GM18502 (cell line): ENCODE data around the gene EXOC4.
"Not testable (repeated sequence)": the region's sequence is repeated elsewhere in the genome, so short reads cannot be mapped to it uniquely, and the experiment has no call there.

Experiments
- ATAC-seq: cut with Tn5 transposase; IDR thresholded peaks from one replicate; pipeline ENCODE4 v1.9.1; 2021; ENCODE audit warnings: mild to moderate bottlenecking; ENCODE audit not compliant: unreplicated experiment, poor library complexity

The EXOC4 gene

DNA sequence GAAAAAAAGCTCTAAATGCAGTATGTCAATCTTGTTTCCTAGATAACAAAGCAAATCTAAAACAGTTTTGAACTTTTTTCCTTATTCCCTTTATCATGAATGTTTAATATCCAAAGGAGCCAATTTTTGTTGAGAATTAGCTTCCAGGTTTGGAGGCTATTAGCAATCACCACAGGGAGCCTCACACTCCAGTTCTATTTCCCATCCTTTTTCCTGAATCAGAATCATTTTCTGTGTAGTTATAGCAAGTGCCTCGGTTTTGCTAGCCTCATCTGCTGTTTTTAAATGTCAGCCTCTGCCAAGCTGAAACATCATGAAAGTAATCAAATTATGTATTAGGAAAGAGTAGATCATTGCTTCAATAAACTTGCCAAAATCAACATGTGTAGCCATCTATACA, 516.8 kb downstream of the EXOC4 start:
- no peak for ATAC-seq

DNA sequence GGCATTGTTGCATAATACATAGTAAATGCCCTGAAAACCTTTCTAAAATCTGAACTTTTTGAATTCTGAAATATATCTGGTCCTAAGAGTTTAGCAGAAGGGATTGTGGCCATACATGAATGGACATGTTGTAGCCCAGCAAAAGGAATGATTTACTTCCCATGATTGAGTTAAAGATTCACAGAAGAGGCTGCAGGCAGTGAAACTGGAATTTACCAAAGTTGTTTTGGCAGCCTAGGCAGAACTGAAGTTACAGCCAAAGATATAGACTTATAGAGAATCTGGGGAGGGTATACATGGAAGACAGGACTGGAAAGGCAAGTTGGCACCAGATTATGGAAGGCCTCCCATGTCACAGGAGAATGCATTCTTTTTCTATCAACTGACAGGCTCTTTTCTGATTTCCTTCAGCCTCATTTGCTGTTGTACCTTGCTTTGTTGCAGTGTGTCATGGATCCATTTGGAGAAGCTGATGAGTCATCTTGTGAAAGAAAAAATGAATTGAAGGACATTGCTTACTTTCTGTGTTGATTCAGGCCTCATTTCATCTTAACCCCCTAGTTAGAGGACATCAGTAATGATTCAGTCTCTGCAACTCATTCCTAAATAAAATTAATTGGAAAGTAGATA, 518.1 kb downstream of the EXOC4 start:
- no peak for ATAC-seq

DNA sequence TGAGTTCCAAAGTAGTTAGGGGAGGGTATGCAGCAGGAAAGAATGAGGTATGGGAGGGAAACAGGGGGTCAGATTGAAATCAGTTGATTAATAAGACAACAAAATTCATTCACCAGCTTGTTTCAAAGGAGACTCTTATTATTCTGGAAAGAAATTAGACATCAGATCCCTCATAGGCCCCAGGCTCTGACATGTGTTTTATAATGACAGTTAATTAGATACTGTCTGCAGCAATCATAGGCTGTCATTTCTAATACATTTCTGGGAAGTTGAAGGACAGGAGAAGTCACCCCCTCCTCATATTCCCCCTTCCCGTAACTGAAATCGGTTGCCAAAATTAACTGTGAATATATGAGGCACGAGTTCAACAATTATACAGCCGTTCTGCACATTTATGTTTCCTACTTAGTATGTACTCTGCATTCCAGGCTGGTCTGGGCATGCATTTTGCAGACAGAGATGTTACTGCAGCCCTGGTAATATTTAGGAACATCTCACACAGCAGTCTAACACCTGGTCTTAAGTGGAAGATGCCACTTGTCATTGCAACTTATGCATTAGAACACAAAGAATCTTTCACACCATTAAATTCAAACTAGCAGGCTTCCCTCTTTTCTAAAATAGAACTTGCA, 519.0 kb downstream of the EXOC4 start:
- ATAC-seq: no peak

DNA sequence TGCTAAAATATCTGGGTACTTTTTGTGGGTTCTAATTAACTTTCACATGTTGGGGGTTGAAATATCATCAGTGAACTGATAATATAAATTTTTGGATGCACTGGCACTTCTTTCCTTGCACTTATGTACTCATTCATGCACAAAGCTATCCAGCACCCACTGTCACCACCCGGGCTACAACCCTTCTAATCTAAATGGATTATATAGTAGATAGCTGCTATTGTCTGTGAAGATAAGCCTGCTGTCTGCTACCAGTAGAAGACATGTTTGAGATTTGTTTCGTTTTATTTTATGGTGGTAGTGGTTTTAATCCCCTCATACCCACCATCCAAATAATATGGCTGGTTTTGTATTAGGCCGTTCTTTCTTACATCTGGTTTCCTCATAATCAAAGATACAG, 520.7 kb downstream of the EXOC4 start:
- ATAC-seq: no peak

DNA sequence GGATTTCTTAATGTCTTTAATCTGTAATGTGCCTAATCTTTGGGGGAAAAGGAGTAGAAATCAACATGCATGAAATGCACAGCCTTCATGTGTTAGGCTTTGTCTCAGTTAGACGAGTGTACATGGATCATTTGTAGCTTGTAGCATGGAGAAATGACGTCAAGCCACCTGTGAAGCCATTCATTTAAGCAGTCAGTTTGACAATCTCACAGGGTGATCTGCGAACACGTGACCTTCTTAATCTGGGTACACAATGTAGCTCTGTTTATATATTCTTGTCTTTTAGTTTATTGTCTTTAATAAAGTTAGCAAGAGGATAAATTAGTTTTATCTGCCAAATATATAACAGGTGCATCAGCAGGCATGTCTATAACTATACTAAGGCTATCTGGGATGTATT, 522.3 kb downstream of the EXOC4 start:
- no peak for ATAC-seq

DNA sequence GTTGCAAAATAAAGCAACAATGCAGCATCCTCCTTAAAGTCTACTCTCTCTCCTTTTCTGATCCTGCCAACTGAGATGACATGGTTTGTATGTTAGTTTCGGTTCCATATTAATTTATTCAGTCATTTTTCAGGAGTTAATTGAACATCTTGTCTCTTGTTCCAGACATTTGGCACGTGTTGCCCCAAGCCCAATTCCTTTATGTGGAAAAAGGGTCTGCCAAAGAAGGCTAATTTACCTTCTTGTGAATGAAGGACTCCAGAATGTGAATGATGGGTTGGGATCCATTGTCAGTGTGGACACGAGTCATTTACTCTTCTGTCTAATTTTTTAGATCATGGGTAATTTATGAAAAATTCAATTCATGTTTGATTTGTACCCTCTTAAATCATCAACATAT, 523.4 kb downstream of the EXOC4 start:
- ATAC-seq: no peak

DNA sequence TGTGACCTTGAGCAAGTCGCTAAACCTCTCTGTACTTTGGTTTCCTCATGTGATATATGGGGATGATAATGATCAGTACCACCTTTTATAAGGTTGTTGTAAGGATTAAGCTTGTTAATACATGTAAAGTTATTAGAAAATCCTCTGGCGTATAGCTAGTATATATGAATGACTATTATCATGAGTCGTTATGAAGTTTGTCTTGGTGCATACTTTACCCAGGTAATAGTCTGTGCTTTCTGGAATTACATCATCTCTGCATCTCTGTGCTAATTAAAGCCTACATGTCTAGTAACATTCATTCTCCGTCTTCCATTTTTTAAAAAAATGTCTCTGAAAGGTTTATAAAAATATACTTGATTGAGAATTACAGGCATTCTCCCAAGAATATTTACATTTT, 524.8 kb downstream of the EXOC4 start:
- ATAC-seq: no peak

DNA sequence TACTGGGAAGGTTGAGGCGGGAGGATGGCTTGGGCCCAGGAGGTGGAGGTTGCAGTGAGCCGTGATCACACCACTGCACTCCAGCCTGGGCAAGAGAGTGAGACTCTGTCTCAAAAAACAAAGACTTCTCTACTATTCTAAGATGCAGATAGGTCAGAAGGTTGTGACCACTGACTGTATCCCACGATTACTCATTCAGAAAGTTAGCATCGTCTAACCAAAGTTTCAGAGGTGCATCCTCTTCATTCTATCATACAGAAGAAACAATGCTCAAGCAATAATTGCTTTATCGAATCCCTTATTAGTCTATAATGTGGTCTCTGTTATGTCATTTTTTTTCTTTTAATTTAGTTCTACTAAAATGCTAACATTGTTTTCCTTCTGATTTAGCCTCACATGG, 525.6 kb downstream of the EXOC4 start:
- ATAC-seq: peak; percentile 91

DNA sequence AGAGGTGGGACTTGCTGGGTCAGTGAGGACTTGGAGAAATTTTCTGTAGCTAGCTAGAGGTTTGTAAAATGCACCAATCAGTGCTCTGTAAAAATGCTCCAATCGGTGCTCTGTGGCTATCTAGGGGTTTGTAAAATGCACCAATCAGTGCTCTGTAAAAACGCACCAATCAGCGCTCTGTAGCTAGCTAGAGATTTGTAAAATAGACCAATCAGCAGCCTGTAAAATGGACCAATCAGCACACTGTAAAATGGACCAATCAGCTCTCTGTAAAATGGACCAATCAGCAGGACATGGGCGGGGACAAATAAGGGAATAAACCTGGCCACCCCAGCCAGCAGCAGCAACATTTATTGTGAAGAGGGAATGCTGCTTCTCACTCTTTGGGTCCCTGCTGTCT, 526.7 kb downstream of the EXOC4 start:
- ATAC-seq: not testable (repeated sequence)

DNA sequence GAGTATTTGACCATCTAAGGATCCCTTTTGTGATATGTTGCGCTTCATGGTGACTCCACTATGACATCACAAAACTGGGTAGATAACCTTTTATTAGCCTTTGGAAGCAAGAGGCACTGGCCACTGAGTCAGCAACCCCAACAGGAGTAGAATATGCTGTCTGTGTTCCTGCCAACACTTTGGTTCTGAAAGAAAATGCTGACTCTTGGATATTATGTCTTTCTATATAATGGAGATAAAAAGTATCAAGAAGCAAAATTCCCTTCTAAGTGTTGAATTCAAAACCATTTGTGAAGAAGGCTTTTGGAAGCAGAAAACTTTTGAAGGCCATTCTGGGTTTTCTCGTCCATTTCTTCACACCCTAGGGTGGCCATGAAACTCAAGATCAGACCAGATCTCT, 528.0 kb downstream of the EXOC4 start:
- ATAC-seq: no peak

DNA sequence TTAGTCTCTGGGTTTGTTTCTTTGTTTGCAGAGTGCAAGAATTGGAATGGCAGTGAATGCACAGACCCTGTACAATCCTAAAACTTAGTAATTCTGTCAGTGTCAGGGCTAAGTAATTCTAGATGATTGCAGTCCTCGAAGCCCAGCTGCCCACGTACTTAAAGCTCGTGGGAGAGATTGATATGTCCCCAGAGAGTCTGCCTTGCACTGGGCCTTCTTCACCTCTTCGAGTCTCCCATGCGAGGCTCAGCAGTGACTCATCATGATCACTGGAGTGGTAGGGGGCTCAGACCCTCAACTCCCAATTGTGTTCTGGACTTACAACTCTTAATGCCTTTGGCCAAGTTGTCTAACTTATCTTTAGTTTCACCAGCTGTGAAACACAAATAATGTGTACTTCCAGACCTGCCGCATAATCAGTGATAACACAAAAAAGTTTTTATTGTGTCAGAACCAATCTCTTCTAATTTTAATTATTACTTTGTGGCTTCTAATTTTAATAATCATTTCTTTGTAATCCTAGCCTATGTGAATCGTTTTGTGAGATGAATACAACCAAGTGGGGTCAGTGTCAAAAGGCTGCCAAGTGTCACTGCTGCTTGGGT, 528.7 kb downstream of the EXOC4 start:
- no peak for ATAC-seq

DNA sequence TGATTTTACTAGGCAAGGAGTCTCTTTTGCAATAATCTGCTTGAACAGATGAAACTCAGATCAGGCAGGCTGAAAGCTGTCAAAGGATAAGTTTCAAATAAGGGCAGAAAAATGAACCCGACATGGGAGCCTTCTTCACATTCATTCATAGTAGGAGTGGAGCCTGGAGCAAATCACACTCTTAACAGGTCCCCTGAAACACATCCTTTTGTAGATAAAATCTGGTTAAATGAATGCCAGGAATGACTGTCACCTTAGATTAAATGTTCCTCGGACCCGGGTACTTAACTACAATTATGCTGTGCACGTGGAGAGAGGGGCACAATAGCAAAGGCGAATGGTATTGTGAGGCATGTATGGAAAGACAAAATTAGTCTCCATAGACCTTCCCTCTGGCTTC, 529.6 kb downstream of the EXOC4 start:
- no peak for ATAC-seq

DNA sequence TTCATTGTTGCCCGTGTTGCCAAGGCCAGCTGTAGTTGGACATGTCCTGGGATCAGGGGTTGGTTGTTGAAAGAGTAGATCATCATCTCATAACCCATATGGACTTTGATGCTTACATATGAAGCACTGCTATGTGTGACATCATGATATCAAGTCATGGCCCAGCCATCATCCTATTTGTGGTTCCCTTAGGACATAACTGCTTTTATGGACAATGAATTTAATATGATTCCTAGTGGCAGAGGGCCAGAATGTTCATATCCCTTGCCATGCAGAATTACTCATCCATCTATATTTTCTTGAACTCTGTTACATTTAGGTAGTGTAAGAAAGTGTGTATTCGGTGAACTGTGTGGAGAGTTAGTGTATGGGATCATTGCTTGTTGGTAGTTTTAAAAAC, 530.4 kb downstream of the EXOC4 start:
- ATAC-seq: no peak

DNA sequence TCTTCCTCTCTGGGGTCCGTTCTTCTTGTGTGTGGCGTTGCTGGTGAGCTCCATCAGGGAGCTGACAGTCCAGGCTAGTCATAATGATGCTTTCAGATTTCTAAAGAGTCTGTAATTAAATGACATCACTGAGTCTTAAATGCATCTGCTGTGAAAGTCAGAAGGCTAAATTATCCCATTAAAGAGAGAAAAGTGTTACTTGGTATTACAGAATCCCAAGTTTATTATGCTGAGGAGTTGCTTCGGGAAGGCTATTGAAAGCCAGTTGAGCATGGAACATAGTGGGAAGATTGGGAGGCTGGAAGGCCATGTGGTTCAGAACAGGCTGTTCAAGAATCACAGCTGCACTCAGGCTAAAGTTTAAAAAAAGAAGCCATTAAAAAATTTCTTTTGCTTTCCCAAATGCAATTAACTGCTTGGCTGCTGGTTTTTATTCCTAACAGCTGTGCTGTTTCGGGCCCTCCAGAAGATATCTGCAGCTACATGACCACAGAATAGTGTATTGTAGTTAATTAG, 531.7 kb downstream of the EXOC4 start:
- no peak for ATAC-seq

DNA sequence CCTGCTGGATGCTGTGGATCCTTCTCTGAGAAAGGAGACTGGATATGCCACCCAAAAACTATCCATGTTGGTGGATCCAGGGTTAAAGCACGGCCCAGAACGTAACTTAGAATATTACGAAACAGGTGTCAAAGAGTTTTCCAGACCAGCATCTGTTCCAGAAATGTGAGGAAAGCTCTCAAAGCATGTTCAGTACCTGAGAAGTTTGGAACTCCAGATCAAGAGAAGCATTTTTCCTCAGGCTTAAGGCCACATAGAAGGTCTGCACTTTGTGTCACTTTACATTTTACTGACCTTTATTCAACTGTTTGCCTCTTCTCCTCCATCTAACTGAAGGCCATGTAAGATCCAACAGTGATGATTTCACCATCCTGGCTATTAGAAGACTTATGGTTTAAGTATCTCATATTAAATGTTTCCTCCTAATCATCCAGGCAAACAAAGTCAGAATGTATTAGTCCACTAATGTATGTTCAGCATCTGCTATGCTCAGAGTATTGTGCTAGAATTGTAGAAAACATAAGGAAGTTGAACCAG, 533.6 kb downstream of the EXOC4 start:
- ATAC-seq: no peak

DNA sequence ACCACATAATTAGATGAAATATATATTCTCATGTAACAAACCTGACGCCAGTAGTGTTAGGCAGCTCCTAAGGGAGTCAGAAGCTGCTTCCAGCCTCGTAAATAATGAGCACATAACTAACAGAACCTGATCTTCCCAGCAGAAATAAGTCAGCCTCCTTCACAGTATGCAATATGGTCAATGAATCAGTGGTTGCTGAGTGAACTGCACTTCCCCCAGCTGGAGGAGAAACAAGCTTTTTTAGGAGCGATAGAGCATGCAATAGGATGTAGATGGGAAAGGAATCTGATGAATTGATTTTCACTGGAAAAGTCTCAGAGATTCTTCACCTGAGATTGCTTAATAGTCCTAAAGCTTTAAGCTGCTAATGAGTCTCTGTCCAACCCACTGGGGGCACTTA, 537.1 kb downstream of the EXOC4 start:
- ATAC-seq: no peak

DNA sequence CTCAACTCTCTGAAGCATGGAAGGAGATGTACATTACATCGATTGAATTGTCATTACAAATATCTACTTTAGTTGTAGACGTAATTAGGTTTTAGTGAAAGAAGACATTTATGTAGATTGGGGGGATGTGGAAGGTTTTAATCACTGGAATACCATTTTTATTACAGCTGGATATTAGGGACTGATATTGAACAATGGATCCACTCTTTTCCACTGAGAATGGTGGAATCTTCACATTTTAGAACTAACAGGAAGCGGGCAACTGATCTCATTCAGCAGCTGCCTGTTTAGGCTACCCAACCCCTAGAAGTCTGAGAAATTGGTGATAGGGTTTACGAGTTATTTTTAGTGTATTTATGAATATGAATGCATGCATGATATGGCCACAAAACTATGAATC, 538.0 kb downstream of the EXOC4 start:
- no peak for ATAC-seq

DNA sequence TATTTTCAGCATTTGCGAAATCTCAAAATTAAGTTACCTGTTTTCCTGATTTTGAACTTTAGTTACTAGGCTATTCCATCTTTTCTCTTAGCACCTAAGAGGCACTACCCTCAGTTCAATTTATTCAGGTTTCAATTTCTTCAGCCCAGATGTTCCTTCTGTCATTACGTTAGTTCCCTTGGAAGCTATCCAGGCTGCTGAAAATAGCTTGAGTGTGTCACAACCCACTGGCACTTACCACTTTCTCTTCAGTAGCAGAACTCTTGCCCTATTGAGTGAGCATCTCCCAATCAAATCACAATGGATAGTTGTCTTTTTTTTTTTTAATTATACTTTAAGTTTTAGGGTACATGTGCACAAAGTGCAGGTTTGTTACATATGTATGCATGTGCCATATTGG, 541.6 kb downstream of the EXOC4 start:
- ATAC-seq: no peak

DNA sequence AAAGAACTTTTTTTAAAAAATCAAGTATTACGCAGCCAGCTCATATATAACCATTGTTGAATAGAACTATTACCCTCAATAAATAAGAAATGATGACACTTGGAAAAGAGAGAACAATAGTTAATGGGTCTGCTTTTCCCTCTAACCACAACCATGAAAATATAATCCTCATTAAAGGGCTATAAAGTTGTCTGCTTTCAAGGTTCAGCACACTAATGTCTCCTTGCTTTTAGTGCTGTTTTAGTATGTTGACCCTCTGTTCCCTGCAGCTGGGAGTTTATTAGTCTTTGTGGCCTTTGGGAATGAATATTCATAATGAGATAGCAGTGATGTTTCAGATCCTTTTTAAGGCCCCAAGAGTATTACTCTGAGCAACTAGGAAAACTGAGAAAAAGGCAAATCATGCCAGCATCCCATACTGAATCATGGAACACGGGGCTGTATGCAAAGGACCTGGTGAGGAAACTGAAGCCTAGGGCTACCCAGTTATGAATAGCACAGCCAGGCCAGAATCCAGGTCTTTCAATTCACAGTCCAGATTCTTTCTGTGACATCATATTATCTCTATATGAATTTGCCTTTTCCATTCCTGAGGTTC, 542.3 kb downstream of the EXOC4 start:
- no peak for ATAC-seq

DNA sequence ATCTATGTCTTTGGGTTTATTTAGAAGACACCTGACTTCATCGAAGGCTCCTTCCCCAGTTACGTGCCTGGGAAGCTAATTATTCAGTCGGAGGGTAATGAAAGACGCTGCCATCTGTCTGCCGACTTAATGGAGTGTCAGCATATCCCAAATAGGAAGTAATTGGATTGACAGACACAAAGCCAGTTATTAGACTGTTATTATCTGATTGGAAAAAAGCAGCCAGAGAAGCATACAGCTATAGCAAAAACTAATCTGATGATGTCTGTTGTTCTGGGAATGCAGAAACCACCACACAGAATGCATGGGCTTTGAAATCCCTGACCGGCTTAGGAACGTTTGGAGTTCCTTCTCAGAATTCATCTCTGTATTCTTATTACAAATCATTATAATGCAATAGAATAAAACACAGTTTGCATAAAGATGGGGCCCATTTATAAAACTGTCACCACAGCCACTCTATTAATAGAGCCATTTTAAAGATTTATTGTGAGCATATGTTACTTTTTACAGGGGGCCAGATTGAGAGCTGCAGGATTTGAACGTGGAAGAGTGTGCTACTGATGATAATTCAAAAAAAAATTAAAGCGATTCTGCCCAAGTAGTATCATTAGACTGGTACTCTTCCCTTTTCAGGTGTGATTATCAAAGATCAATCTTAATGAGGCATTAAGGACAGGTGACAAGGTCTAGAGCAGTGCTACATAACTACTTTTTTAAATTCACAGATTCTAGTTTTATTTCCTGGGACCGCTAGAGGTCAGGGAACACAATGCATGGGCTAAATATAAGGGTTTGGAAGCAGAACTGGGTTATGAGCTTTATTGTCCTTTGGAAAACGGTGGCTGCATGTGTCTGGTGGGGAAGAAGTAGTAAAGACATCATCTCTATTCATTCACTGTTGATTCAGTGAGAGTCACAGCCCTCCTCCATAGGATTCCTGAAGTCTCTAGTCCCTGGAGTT, 544.2 kb downstream of the EXOC4 start:
- no peak for ATAC-seq
